ENCODE results near the gene HNRNPU.

Gene HNRNPU

GRCh38 chr1:244800821-244801220, 63.5 kb downstream of the HNRNPU start:
- DNase-seq = no peak

Measured in right forelimb (tissue), 1 donor.